ENCODE measurements around the gene FXYD1. TPM values are rescaled to one million over a fixed set of nuclear protein-coding genes. Genes with fewer than 3 reads are reported as not detected.
A peak's percentile ranks its signal among the peaks of the same experiment; 100 is the strongest.
"Not testable (repeated sequence)": the region's sequence is repeated elsewhere in the genome, so short reads cannot be mapped to it uniquely, and the experiment has no call there.

The FXYD1 gene
- total RNA-seq, 2 donors from 2014 or later: 7.7 to 30.3 TPM

GRCh38 chr19:35153129-35153522 is 14.5 kb downstream of the FXYD1 start:
- ATAC-seq; DNase-seq; intact Hi-C loops (cut with DNase I, micrococcal nuclease): not testable (repeated sequence)

- peak; percentile 35 to 55 for DNase-seq
- peak; percentile 54 for ATAC-seq
- intact Hi-C loops (cut with DNase I, micrococcal nuclease): no loop called here
Observed at GRCh38 chr19:35153701-35154524, 15.3 kb downstream of the FXYD1 start.

GRCh38 chr19:35154525-35155406 is 16.1 kb downstream of the FXYD1 start, which contains the start of gene FXYD5:
FXYD5 (plus strand) TSS chr19:35154735; CDS start chr19:35155551, 816 bp downstream.
- DNase-seq (peak; percentile 63 to 78), ATAC-seq (peak; percentile 90)
- intact Hi-C loops (cut with DNase I, micrococcal nuclease): no loop called here

GRCh38 chr19:35155441-35155840 is 16.8 kb downstream of the FXYD1 start:
- intact Hi-C loops (cut with DNase I, micrococcal nuclease): no loop called here

GRCh38 chr19:35155981-35156672 is 17.5 kb downstream of the FXYD1 start:
- ATAC-seq: no peak
- DNase-seq: no peak
- intact Hi-C loops (cut with DNase I, micrococcal nuclease): no loop called here

More at GRCh38 chr19:35155441-35155840, 16.8 kb downstream of the FXYD1 start:
- DNase-seq (peak in 1 of 2 donors; percentile 29), ATAC-seq (no peak)

- ATAC-seq (no peak), DNase-seq (no peak)
- intact Hi-C loops (cut with DNase I, micrococcal nuclease): no loop called here
Observed at GRCh38 chr19:35156673-35157014, 18.0 kb downstream of the FXYD1 start.

- intact Hi-C loops (cut with DNase I, micrococcal nuclease): no loop called here
- no peak for DNase-seq
- no peak for ATAC-seq
Observed at GRCh38 chr19:35157431-35157830, 18.8 kb downstream of the FXYD1 start.

- intact Hi-C loops (cut with DNase I, micrococcal nuclease): no loop called here
Observed at GRCh38 chr19:35159606-35160005, 21.0 kb downstream of the FXYD1 start.

GRCh38 chr19:35160629-35161433 is 22.2 kb downstream of the FXYD1 start:
- intact Hi-C loops (cut with DNase I, micrococcal nuclease): no loop called here
- no peak for ATAC-seq
- DNase-seq: no peak

More at GRCh38 chr19:35159606-35160005, 21.0 kb downstream of the FXYD1 start:
- DNase-seq (no peak), ATAC-seq (no peak)

- DNase-seq (no peak), ATAC-seq (no peak)
- intact Hi-C loops (cut with DNase I, micrococcal nuclease): no loop called here
Observed at GRCh38 chr19:35161434-35161743, 22.8 kb downstream of the FXYD1 start.

- ATAC-seq: no peak
- intact Hi-C loops (cut with DNase I, micrococcal nuclease): no loop called here
- DNase-seq: no peak
Observed at GRCh38 chr19:35162471-35163326, 24.1 kb downstream of the FXYD1 start.

GRCh38 chr19:35164418-35164817 is 25.8 kb downstream of the FXYD1 start:
- no peak for DNase-seq
- intact Hi-C loops (cut with DNase I, micrococcal nuclease): no loop called here

GRCh38 chr19:35165200-35166058 is 26.8 kb downstream of the FXYD1 start:
- intact Hi-C loops (cut with DNase I, micrococcal nuclease): no loop called here
- no peak for DNase-seq
- no peak for ATAC-seq

More at GRCh38 chr19:35164418-35164817, 25.8 kb downstream of the FXYD1 start:
- no peak for ATAC-seq

GRCh38 chr19:35166100-35167063 is 27.8 kb downstream of the FXYD1 start:
- DNase-seq (no peak), ATAC-seq (no peak)
- intact Hi-C loops (cut with DNase I, micrococcal nuclease): no loop called here

GRCh38 chr19:35167251-35168119 is 28.9 kb downstream of the FXYD1 start:
- no peak for ATAC-seq
- intact Hi-C loops (cut with DNase I, micrococcal nuclease): no loop called here
- no peak for DNase-seq
